ENCODE measurements around the gene CHCHD4. TPM values are rescaled to one million over a fixed set of nuclear protein-coding genes. Genes with fewer than 3 reads are reported as not detected.

Gene CHCHD4
- total and polyA plus RNA-seq, 2 of the 13 experiments (the other 11 are each of a cell fraction or from before 2014, with no cell fraction given): 15.8 to 24.1 TPM

- TF ChIP-seq DMTF1 (CRISPR knock-in tag; IDR thresholded peaks at IDR 0.05) (no peak), ZNF350 (CRISPR knock-in tag; IDR thresholded peaks at IDR 0.05; ENCODE audit: borderline replicate concordance, low read depth) (peak; percentile 77; the same call in 1 of the 2 replicates), ZNF629 (CRISPR knock-in tag; conservative IDR thresholded peaks at IDR 0.05) (no peak), UBTF (CRISPR knock-in tag; IDR thresholded peaks at IDR 0.05) (no peak), KMT2B (CRISPR knock-in tag; IDR thresholded peaks at IDR 0.05) (no peak), JUND (CRISPR knock-in tag; IDR thresholded peaks at IDR 0.05) (no peak), CEBPZ (IDR thresholded peaks at IDR 0.05; ENCODE audit: low read length) (no peak), ZNF468 (CRISPR knock-in tag; IDR thresholded peaks at IDR 0.05) (no peak), ATF7 (IDR thresholded peaks at IDR 0.05) (no peak), ATF7 (CRISPR knock-in tag; IDR thresholded peaks at IDR 0.05) (no peak), SOX6 (IDR thresholded peaks at IDR 0.05) (no peak), SOX6 (CRISPR knock-in tag; IDR thresholded peaks at IDR 0.05) (peak; percentile 78; the same call in 1 of the 2 replicates), TBP (CRISPR knock-in tag; IDR thresholded peaks at IDR 0.05) (no peak), ZNF512B (CRISPR knock-in tag; IDR thresholded peaks at IDR 0.05; ENCODE audit: borderline replicate concordance) (no peak), THAP7 (CRISPR knock-in tag; IDR thresholded peaks at IDR 0.05) (0 out of 2 replicates have a peak, but pooled peaks have one; percentile 48)
These were observed 6.0 kb downstream of the CHCHD4 start (continued) for GRCh38 chr3:14118400-14119381.
